Measurements from ENCODE around the gene MYCBP2. TPM values are rescaled to one million over a fixed set of nuclear protein-coding genes. Genes with fewer than 3 reads are reported as not detected.
"Not testable (repeated sequence)": the region's sequence is repeated elsewhere in the genome, so short reads cannot be mapped to it uniquely, and the experiment has no call there.

Gene MYCBP2
- polyA plus RNA-seq, 1 experiment: 49.4 TPM

DNA sequence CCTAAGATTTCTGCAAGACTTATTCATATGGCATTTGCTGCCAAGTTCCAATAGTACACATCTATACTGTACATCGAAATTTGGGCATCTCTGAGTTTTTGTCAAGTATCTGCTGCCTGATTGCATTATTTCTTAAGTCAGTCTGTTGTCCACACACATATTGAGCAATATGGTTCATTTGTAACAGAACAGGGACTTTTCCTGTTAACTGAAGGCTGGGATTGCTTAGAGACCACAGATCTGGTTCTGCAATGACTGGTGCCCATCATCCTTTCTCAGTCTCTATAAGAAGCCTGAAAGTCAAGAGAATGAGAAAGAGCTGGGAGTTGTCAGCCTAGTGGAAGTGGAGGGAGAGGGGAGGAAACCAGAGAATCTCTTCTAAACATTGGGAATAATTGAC lies 22.5 kb upstream of the MYCBP2 start:
- ChIA-PET POLR2A (no interaction called here), CTCF (no interaction called here)
- H3K4me3 ChIP-seq (ENCODE audit: low read depth, low read length): no peak overlapping the region
- H3K9me3 ChIP-seq (ENCODE audit: control insufficient read depth, insufficient read depth, low read length): no peaks in the 10 kb centered on the region
- DNase-seq (ENCODE audit: low read depth, low spot score): no peak
- no peak overlapping the region for H3K27ac ChIP-seq (ENCODE audit: low read depth, low read length)
- H3K27me3 ChIP-seq (ENCODE audit: control insufficient read depth, insufficient read depth, low read length): peaks cover 2% of the 10 kb centered on the region
- TF ChIP-seq, protein P1, sequence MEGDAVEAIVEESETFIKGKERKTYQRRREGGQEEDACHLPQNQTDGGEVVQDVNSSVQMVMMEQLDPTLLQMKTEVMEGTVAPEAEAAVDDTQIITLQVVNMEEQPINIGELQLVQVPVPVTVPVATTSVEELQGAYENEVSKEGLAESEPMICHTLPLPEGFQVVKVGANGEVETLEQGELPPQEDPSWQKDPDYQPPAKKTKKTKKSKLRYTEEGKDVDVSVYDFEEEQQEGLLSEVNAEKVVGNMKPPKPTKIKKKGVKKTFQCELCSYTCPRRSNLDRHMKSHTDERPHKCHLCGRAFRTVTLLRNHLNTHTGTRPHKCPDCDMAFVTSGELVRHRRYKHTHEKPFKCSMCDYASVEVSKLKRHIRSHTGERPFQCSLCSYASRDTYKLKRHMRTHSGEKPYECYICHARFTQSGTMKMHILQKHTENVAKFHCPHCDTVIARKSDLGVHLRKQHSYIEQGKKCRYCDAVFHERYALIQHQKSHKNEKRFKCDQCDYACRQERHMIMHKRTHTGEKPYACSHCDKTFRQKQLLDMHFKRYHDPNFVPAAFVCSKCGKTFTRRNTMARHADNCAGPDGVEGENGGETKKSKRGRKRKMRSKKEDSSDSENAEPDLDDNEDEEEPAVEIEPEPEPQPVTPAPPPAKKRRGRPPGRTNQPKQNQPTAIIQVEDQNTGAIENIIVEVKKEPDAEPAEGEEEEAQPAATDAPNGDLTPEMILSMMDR (IDR thresholded peaks at IDR 0.05; ENCODE audit: low read depth, low read length): no peak

DNA sequence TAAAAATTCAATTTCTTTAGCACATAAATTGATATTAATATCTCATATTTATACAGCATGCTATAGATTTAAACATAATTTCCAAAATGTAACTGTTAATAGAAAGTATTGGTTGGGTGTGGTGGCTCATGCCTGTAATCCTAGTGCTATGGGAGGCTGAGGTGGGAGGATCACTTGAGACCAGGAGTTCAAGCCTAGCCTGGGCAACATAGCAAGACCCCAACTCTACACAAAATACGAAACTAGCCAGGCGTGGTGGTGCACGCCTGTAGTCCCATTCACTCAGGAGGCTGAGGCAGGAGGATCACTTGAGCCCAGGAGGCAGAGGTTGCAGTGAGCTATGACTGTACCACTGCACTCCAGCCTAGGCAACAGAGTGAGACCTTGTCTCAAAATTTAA lies 20.5 kb upstream of the MYCBP2 start:
- CTCF ChIA-PET; DNase-seq (ENCODE audit: low read depth, low spot score); H3K4me3 ChIP-seq (ENCODE audit: low read depth, low read length); POLR2A ChIA-PET; H3K27me3 ChIP-seq (ENCODE audit: control insufficient read depth, insufficient read depth, low read length); H3K27ac ChIP-seq (ENCODE audit: low read depth, low read length); H3K9me3 ChIP-seq (ENCODE audit: control insufficient read depth, insufficient read depth, low read length): not testable (repeated sequence)

DNA sequence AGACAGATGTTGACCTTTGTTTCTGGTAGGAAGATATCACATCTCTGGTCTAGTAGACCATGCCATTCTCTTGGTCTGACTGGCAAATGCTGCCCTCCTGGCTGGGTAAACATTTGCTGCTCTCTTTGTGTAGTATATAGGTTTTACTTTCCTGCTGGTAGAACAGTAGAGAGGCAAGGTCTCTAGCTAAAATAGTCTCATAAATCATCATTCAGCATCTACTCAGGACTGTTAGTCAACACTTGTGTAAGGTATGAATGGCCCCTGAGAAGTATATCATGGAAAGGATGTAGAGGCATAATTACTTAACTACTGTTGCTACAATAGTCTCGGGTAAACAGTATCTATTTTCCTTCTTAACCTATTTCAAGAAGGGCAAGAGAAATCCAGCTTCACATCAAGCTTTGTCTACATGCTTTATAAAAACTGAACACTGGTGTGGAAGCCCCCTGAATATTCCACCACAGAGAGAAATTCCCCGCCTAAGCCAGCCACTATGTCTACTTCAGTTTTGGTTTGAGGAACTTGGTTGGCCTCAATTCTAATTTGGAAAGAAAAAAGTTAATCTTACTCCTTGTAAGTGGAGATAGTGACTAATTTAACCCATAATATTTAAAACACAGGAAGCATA lies 18.4 kb upstream of the MYCBP2 start:
- no peaks in the 10 kb centered on the region for H3K9me3 ChIP-seq (ENCODE audit: control insufficient read depth, insufficient read depth, low read length)
- H3K27ac ChIP-seq (ENCODE audit: low read depth, low read length): no peak overlapping the region
- no peak overlapping the region for H3K4me3 ChIP-seq (ENCODE audit: low read depth, low read length)
- TF ChIP-seq, protein P1 (IDR thresholded peaks at IDR 0.05; ENCODE audit: low read depth, low read length): no peak
- ChIA-PET CTCF (no interaction called here), POLR2A (no interaction called here)
- no peaks in the 10 kb centered on the region for H3K27me3 ChIP-seq (ENCODE audit: control insufficient read depth, insufficient read depth, low read length)
- DNase-seq (ENCODE audit: low read depth, low spot score): no peak

DNA sequence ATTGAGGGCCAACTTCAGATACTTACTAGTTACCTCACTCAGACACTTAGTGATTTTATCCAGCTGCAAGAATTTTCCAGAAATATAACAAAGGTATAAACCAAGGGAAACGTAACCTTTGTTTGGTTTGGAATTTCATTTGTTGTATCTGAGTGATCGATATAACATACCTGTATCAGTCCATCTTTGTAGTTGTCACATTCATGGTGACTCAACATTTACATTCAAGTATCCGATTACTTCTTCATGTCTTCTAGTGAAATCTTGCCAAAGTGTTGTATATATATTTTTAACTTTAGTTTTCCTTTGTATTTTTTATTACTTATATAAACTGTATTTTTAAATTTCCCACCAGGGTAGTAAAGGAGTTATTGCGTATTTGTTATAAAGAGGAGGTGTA lies 16.9 kb upstream of the MYCBP2 start:
- no peak for DNase-seq (ENCODE audit: low read depth, low spot score)
- ChIA-PET CTCF (no interaction called here), POLR2A (no interaction called here)
- H3K9me3 ChIP-seq (ENCODE audit: control insufficient read depth, insufficient read depth, low read length): no peaks in the 10 kb centered on the region
- H3K27ac ChIP-seq (ENCODE audit: low read depth, low read length): no peak overlapping the region
- peaks cover 8% of the 10 kb centered on the region for H3K27me3 ChIP-seq (ENCODE audit: control insufficient read depth, insufficient read depth, low read length)
- TF ChIP-seq, protein P1 (IDR thresholded peaks at IDR 0.05; ENCODE audit: low read depth, low read length): no peak
- H3K4me3 ChIP-seq (ENCODE audit: low read depth, low read length): no peak overlapping the region

DNA sequence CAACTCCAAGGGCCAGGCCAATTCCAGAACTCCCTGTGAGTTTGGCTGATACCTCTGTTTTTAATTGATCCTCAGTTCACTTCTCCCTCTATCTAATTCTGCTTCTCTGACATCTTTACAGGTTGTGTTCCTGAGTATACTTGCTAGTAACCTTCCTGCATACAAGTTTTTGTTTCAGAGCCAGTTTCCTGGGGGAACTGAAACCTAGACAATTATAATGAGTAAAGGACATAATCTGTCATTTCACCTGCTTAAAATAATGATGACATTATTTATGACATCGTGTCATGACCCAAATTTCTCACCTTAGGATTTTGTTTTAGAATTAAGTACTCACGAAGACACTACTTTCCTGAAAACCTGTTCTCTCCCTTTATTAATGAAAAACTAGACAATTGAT lies 12.5 kb upstream of the MYCBP2 start:
- peaks cover 22% of the 10 kb centered on the region for H3K27me3 ChIP-seq (ENCODE audit: control insufficient read depth, insufficient read depth, low read length)
- no peak overlapping the region for H3K27ac ChIP-seq (ENCODE audit: low read depth, low read length)
- H3K4me3 ChIP-seq (ENCODE audit: low read depth, low read length): no peak overlapping the region
- TF ChIP-seq, protein P1 (IDR thresholded peaks at IDR 0.05; ENCODE audit: low read depth, low read length): no peak
- no peak for DNase-seq (ENCODE audit: low read depth, low spot score)
- H3K9me3 ChIP-seq (ENCODE audit: control insufficient read depth, insufficient read depth, low read length): no peaks in the 10 kb centered on the region
- ChIA-PET POLR2A (no interaction called here), CTCF (no interaction called here)

DNA sequence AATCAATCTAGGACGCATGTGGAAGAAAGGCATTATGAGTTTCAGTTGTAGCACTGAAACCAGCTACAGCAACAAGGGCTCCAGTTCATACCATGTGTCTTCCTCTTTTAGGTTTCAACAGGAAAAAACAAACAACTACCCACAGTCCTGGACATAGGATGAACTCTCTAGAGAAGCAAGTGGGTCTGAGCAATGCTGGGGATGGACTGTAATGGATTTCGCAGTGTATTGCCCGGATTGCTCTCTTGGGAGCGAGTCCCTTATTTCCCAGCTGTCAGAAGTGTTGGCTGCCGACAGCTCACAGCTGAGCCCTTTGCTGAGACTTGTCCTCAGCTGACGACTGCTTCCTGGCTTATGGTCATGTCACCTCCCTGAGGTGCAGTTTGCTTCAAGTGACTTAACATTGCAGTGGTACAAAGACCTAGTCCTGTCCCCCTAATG lies 12.1 kb upstream of the MYCBP2 start:
- Histone ChIP-seq H3K4me3 (ENCODE audit: low read depth, low read length) (no peak overlapping the region), H3K9me3 (ENCODE audit: control insufficient read depth, insufficient read depth, low read length) (no peaks in the 10 kb centered on the region), H3K27me3 (ENCODE audit: control insufficient read depth, insufficient read depth, low read length) (peaks cover 22% of the 10 kb centered on the region), H3K27ac (ENCODE audit: low read depth, low read length) (no peak overlapping the region)
- TF ChIP-seq, protein P1 (IDR thresholded peaks at IDR 0.05; ENCODE audit: low read depth, low read length): no peak
- ChIA-PET POLR2A (no interaction called here), CTCF (no interaction called here)
- no peak for DNase-seq (ENCODE audit: low read depth, low spot score)

Data from AG04450 (cell line).